ENCODE data around the gene CNTNAP2.
"Not testable (repeated sequence)": the region's sequence is repeated elsewhere in the genome, so short reads cannot be mapped to it uniquely, and the experiment has no call there.

The CNTNAP2 gene

DNA sequence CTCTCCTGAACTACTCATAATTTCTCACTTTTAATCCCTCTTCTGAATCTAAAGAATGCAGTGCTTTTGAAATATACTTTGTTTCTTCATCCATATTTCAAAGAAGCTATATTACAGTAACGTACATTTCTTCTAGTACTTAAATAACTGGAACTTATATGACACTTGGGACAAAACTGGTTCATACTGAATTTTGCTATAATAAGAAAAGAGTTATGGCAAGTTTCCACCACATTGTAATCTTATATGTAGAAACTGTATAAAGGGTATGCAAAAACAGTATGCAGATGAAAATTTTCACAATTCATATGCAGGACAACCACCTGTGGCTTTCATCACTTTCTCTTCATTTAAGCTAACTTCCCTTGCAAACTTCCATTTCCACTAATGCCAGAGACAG lies 785.7 kb downstream of the CNTNAP2 start:
- H3F3A ChIP-seq (ENCODE audit: insufficient read depth) = no peaks in the 10 kb centered on the region
- no peaks in the 10 kb centered on the region for H3K27me3 ChIP-seq (ENCODE audit: low read length)
- TF ChIP-seq EZH2phosphoT487 (conservative IDR thresholded peaks at IDR 0.05; ENCODE audit: low read length) = no peak
- TF ChIP-seq, protein P1, sequence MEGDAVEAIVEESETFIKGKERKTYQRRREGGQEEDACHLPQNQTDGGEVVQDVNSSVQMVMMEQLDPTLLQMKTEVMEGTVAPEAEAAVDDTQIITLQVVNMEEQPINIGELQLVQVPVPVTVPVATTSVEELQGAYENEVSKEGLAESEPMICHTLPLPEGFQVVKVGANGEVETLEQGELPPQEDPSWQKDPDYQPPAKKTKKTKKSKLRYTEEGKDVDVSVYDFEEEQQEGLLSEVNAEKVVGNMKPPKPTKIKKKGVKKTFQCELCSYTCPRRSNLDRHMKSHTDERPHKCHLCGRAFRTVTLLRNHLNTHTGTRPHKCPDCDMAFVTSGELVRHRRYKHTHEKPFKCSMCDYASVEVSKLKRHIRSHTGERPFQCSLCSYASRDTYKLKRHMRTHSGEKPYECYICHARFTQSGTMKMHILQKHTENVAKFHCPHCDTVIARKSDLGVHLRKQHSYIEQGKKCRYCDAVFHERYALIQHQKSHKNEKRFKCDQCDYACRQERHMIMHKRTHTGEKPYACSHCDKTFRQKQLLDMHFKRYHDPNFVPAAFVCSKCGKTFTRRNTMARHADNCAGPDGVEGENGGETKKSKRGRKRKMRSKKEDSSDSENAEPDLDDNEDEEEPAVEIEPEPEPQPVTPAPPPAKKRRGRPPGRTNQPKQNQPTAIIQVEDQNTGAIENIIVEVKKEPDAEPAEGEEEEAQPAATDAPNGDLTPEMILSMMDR (IDR thresholded peaks at IDR 0.05; ENCODE audit: insufficient read depth, low read length, poor library complexity, severe bottlenecking) = no peak
- no peak overlapping the region for H3K9ac ChIP-seq (ENCODE audit: low read length)
- H3K9me3 ChIP-seq (ENCODE audit: insufficient read depth, low read length) = no peaks in the 10 kb centered on the region; the same call in 1 of the 2 replicates
- no peaks in the 10 kb centered on the region for H3K36me3 ChIP-seq (ENCODE audit: low read length)
- no peaks in the 10 kb centered on the region for H4K20me1 ChIP-seq (ENCODE audit: low read depth, low read length)
- H3K27ac ChIP-seq (ENCODE audit: low read depth, low read length) = no peak overlapping the region
- H3K79me2 ChIP-seq (ENCODE audit: insufficient read depth, low read length) = no peaks in the 10 kb centered on the region
- H3K4me3 ChIP-seq (ENCODE audit: insufficient read depth, low read length, poor library complexity, severe bottlenecking) = no peak overlapping the region
- H3K4me2 ChIP-seq (ENCODE audit: low read depth, low read length, poor library complexity, severe bottlenecking) = no peak overlapping the region
- no peaks in the 10 kb centered on the region for H3K9me2 ChIP-seq (replicated peaks; ENCODE audit: insufficient read depth, low read length)
- H2AFZ ChIP-seq (ENCODE audit: low read depth, low read length, severe bottlenecking) = no peak overlapping the region

DNA sequence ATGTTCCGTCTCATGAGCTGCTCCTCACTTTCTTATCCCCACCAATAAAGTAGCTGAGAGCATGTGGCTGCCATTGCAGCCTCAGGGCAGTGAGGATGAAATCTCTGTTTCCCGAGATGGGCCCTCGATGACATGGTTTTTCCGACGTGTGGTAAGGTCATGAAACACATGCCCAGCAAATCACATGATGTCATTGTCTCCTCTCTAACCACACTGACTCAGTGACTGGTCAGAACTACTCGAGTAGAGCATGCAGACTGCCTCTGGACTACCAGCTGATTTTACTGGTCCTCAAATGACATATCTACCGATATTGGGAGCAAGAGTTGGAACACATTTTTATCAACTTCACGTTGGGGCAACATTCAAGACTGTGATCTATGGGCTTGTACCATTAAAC lies 786.1 kb downstream of the CNTNAP2 start:
- H3K4me2 ChIP-seq (ENCODE audit: low read depth, low read length, poor library complexity, severe bottlenecking) = no peak overlapping the region
- H3K36me3 ChIP-seq (ENCODE audit: low read length) = no peaks in the 10 kb centered on the region
- H3K79me2 ChIP-seq (ENCODE audit: insufficient read depth, low read length) = no peaks in the 10 kb centered on the region
- H3K9me2 ChIP-seq (replicated peaks; ENCODE audit: insufficient read depth, low read length) = no peaks in the 10 kb centered on the region
- TF ChIP-seq, protein P1 (IDR thresholded peaks at IDR 0.05; ENCODE audit: insufficient read depth, low read length, poor library complexity, severe bottlenecking) = no peak
- no peak for TF ChIP-seq EZH2phosphoT487 (conservative IDR thresholded peaks at IDR 0.05; ENCODE audit: low read length)
- H3K27ac ChIP-seq (ENCODE audit: low read depth, low read length) = no peak overlapping the region
- H2AFZ ChIP-seq (ENCODE audit: low read depth, low read length, severe bottlenecking) = no peak overlapping the region
- H3F3A ChIP-seq (ENCODE audit: insufficient read depth) = no peaks in the 10 kb centered on the region
- no peak overlapping the region for H3K9ac ChIP-seq (ENCODE audit: low read length)
- H3K9me3 ChIP-seq (ENCODE audit: insufficient read depth, low read length) = no peaks in the 10 kb centered on the region; the same call in 1 of the 2 replicates
- no peak overlapping the region for H3K4me3 ChIP-seq (ENCODE audit: insufficient read depth, low read length, poor library complexity, severe bottlenecking)
- H3K27me3 ChIP-seq (ENCODE audit: low read length) = no peaks in the 10 kb centered on the region
- no peaks in the 10 kb centered on the region for H4K20me1 ChIP-seq (ENCODE audit: low read depth, low read length)

DNA sequence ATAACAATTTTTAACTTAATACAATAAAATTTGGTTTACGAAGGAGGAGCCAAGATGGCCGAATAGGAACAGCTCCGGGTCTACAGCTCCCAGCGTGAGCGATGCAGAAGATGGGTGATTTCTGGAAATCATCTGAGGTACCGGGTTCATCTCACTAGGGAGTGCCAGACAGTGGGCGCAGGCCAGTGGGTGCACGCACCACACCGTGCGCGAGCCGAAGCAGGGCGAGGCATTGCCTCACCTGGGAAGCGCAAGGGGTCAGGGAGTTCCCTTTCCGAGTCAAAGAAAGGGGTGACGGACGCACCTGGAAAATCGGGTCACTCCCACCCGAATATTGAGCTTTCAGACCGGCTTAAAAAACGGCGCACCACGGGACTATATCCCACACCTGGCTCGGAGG lies 789.1 kb downstream of the CNTNAP2 start:
- H3K36me3 ChIP-seq (ENCODE audit: low read length); H3K4me2 ChIP-seq (ENCODE audit: low read depth, low read length, poor library complexity, severe bottlenecking); H4K20me1 ChIP-seq (ENCODE audit: low read depth, low read length); H3K27ac ChIP-seq (ENCODE audit: low read depth, low read length); H3K9me3 ChIP-seq (ENCODE audit: insufficient read depth, low read length); H3F3A ChIP-seq (ENCODE audit: insufficient read depth); H3K4me3 ChIP-seq (ENCODE audit: insufficient read depth, low read length, poor library complexity, severe bottlenecking); H3K9ac ChIP-seq (ENCODE audit: low read length); H3K27me3 ChIP-seq (ENCODE audit: low read length); H3K9me2 ChIP-seq (replicated peaks; ENCODE audit: insufficient read depth, low read length); H3K79me2 ChIP-seq (ENCODE audit: insufficient read depth, low read length); H2AFZ ChIP-seq (ENCODE audit: low read depth, low read length, severe bottlenecking): not testable (repeated sequence)

DNA sequence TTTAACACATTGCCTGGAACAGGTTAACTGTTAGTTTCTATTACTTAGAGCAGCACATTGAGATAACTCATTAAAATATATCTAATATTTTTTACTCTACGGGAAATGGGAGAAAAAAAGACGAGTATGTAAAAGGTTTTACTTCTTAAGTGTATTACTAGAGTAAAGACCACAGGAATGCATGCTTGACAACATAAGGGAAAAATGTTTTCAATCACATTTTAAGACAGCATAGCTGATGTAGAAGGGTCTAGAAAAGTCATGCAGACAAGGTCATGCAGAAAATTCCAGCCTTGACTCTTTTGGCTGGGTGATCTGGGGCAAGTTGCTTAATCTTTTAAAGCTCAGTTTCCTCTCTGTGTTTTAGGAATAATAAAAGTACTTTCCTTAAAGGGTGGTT lies 806.2 kb downstream of the CNTNAP2 start:
- no peaks in the 10 kb centered on the region for H3K9me3 ChIP-seq (ENCODE audit: insufficient read depth, low read length)
- H3K27me3 ChIP-seq (ENCODE audit: low read length) = no peaks in the 10 kb centered on the region

More for the DNA sequence above, 806.2 kb downstream of the CNTNAP2 start:
- Histone ChIP-seq H3K4me3 (ENCODE audit: insufficient read depth, low read length, poor library complexity, severe bottlenecking) (no peak overlapping the region), H3K4me2 (ENCODE audit: low read depth, low read length, poor library complexity, severe bottlenecking) (no peak overlapping the region), H3F3A (ENCODE audit: insufficient read depth) (no peaks in the 10 kb centered on the region), H3K27ac (ENCODE audit: low read depth, low read length) (no peak overlapping the region), H3K9me2 (replicated peaks; ENCODE audit: insufficient read depth, low read length) (no peaks in the 10 kb centered on the region), H3K79me2 (ENCODE audit: insufficient read depth, low read length) (no peaks in the 10 kb centered on the region), H3K9ac (ENCODE audit: low read length) (no peak overlapping the region), H2AFZ (ENCODE audit: low read depth, low read length, severe bottlenecking) (no peak overlapping the region), H4K20me1 (ENCODE audit: low read depth, low read length) (no peaks in the 10 kb centered on the region), H3K36me3 (ENCODE audit: low read length) (no peaks in the 10 kb centered on the region)
- no peak for TF ChIP-seq EZH2phosphoT487 (conservative IDR thresholded peaks at IDR 0.05; ENCODE audit: low read length)
- TF ChIP-seq, protein P1 (IDR thresholded peaks at IDR 0.05; ENCODE audit: insufficient read depth, low read length, poor library complexity, severe bottlenecking) = no peak
